ENCODE measurements around the gene DLGAP1. TPM values are rescaled to one million over a fixed set of nuclear protein-coding genes. Genes with fewer than 3 reads are reported as not detected.
A peak's percentile ranks its signal among the peaks of the same experiment; 100 is the strongest.

Gene DLGAP1
- total and polyA plus RNA-seq, 2 of the 13 experiments (the other 11 are each of a cell fraction or from before 2014, with no cell fraction given), result 0.01 TPM; not detected in 1

DNA sequence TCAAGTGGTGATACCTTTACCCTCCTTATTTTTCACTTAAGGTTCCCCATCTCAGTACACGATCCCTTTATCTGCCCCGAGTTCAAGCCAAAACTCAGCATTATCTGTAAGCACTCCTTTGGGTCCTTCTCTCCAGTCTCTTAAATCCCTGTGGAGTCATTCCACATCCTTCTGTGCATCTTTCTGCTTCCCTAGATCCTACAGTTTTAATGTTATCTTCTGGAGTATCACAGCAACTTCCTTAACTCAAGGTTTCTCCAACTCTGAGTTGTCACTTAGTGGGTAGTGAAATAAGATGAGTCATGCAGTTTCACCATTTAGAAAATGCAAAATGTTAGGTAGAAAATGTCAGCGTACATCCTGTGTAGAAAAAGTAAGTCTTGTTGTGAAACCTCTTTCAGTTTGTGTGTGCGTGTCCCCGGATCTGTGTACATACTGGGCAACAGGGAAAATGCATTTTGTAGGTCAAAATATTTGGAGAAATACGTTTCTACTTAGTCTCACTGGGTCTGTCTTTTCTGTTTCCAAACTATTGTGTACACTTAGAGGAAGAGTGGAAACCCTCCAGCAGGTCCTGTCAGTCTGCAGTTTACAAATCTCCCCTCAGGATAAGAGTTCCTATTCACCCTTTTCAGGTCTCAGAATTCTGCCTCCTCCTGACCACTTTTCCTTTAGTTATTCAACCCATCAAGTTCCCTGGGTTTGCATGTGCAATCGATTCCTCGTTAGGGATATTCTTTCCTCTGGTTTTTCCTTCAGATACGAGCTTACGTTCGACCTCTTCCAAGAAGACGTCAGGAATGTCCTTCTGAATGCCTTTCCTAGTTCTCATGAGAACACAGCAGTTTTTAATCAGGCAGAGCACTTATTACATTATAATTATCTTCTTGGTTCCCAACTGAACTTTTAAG is 850.4 kb downstream of the DLGAP1 start (continued):
- TF ChIP-seq ZNF20 (CRISPR knock-in tag; IDR thresholded peaks at IDR 0.05) (no peak), ZNF234 (CRISPR knock-in tag; conservative IDR thresholded peaks at IDR 0.05) (no peak), RBFOX2 (IDR thresholded peaks at IDR 0.05; ENCODE audit: low read depth, low read length) (peak; percentile 58; the same call in 1 of the 2 replicates), KDM6A (CRISPR knock-in tag; IDR thresholded peaks at IDR 0.05; ENCODE audit: low read depth) (peak; percentile 21; the same call in 1 of the 2 replicates), CHCHD3 (CRISPR knock-in tag; IDR thresholded peaks at IDR 0.05) (no peak), ZNF878 (CRISPR knock-in tag; IDR thresholded peaks at IDR 0.05) (peak; percentile 65; the same call in 1 of the 2 replicates)
- TF ChIP-seq, protein P1, sequence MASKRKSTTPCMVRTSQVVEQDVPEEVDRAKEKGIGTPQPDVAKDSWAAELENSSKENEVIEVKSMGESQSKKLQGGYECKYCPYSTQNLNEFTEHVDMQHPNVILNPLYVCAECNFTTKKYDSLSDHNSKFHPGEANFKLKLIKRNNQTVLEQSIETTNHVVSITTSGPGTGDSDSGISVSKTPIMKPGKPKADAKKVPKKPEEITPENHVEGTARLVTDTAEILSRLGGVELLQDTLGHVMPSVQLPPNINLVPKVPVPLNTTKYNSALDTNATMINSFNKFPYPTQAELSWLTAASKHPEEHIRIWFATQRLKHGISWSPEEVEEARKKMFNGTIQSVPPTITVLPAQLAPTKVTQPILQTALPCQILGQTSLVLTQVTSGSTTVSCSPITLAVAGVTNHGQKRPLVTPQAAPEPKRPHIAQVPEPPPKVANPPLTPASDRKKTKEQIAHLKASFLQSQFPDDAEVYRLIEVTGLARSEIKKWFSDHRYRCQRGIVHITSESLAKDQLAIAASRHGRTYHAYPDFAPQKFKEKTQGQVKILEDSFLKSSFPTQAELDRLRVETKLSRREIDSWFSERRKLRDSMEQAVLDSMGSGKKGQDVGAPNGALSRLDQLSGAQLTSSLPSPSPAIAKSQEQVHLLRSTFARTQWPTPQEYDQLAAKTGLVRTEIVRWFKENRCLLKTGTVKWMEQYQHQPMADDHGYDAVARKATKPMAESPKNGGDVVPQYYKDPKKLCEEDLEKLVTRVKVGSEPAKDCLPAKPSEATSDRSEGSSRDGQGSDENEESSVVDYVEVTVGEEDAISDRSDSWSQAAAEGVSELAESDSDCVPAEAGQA (IDR thresholded peaks at IDR 0.05; ENCODE audit: low read depth), result 0 out of 2 replicates have a peak, but pooled peaks have one; percentile 14
- TF ChIP-seq, protein P1 (CRISPR knock-in tag; IDR thresholded peaks at IDR 0.05; ENCODE audit: borderline replicate concordance), result no peak
- TF ChIP-seq, protein P2, sequence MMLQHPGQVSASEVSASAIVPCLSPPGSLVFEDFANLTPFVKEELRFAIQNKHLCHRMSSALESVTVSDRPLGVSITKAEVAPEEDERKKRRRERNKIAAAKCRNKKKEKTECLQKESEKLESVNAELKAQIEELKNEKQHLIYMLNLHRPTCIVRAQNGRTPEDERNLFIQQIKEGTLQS (CRISPR knock-in tag; IDR thresholded peaks at IDR 0.05), result peak; percentile 79
- TF ChIP-seq, protein P3, sequence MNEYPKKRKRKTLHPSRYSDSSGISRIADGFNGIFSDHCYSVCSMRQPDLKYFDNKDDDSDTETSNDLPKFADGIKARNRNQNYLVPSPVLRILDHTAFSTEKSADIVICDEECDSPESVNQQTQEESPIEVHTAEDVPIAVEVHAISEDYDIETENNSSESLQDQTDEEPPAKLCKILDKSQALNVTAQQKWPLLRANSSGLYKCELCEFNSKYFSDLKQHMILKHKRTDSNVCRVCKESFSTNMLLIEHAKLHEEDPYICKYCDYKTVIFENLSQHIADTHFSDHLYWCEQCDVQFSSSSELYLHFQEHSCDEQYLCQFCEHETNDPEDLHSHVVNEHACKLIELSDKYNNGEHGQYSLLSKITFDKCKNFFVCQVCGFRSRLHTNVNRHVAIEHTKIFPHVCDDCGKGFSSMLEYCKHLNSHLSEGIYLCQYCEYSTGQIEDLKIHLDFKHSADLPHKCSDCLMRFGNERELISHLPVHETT (CRISPR knock-in tag; conservative IDR thresholded peaks at IDR 0.05), result no peak
- TF ChIP-seq, protein P4, sequence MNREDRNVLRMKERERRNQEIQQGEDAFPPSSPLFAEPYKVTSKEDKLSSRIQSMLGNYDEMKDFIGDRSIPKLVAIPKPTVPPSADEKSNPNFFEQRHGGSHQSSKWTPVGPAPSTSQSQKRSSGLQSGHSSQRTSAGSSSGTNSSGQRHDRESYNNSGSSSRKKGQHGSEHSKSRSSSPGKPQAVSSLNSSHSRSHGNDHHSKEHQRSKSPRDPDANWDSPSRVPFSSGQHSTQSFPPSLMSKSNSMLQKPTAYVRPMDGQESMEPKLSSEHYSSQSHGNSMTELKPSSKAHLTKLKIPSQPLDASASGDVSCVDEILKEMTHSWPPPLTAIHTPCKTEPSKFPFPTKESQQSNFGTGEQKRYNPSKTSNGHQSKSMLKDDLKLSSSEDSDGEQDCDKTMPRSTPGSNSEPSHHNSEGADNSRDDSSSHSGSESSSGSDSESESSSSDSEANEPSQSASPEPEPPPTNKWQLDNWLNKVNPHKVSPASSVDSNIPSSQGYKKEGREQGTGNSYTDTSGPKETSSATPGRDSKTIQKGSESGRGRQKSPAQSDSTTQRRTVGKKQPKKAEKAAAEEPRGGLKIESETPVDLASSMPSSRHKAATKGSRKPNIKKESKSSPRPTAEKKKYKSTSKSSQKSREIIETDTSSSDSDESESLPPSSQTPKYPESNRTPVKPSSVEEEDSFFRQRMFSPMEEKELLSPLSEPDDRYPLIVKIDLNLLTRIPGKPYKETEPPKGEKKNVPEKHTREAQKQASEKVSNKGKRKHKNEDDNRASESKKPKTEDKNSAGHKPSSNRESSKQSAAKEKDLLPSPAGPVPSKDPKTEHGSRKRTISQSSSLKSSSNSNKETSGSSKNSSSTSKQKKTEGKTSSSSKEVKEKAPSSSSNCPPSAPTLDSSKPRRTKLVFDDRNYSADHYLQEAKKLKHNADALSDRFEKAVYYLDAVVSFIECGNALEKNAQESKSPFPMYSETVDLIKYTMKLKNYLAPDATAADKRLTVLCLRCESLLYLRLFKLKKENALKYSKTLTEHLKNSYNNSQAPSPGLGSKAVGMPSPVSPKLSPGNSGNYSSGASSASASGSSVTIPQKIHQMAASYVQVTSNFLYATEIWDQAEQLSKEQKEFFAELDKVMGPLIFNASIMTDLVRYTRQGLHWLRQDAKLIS (CRISPR knock-in tag; IDR thresholded peaks at IDR 0.05), result peak; percentile 79
- TF ChIP-seq, protein P5, sequence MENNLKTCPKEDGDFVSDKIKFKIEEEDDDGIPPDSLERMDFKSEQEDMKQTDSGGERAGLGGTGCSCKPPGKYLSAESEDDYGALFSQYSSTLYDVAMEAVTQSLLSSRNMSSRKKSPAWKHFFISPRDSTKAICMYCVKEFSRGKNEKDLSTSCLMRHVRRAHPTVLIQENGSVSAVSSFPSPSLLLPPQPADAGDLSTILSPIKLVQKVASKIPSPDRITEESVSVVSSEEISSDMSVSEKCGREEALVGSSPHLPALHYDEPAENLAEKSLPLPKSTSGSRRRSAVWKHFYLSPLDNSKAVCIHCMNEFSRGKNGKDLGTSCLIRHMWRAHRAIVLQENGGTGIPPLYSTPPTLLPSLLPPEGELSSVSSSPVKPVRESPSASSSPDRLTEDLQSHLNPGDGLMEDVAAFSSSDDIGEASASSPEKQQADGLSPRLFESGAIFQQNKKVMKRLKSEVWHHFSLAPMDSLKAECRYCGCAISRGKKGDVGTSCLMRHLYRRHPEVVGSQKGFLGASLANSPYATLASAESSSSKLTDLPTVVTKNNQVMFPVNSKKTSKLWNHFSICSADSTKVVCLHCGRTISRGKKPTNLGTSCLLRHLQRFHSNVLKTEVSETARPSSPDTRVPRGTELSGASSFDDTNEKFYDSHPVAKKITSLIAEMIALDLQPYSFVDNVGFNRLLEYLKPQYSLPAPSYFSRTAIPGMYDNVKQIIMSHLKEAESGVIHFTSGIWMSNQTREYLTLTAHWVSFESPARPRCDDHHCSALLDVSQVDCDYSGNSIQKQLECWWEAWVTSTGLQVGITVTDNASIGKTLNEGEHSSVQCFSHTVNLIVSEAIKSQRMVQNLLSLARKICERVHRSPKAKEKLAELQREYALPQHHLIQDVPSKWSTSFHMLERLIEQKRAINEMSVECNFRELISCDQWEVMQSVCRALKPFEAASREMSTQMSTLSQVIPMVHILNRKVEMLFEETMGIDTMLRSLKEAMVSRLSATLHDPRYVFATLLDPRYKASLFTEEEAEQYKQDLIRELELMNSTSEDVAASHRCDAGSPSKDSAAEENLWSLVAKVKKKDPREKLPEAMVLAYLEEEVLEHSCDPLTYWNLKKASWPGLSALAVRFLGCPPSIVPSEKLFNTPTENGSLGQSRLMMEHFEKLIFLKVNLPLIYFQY (CRISPR knock-in tag; IDR thresholded peaks at IDR 0.05; ENCODE audit: borderline replicate concordance), result 0 out of 2 replicates have a peak, but pooled peaks have one; percentile 5

Data from HepG2 (cell line).